Natural killer cell treated with Interleukin-12 subunit alpha and Interleukin-12 subunit beta and Interleukin-15 and Interleukin-18, amount 100 ng/mL, for 72 hours (primary cell): ENCODE data around the gene MRPL53. TPM values are rescaled to one million over a fixed set of nuclear protein-coding genes. Genes with fewer than 3 reads are reported as not detected.
"Not testable (repeated sequence)": the region's sequence is repeated elsewhere in the genome, so short reads cannot be mapped to it uniquely, and the experiment has no call there.

Experiments used
- ATAC-seq, 2 donors: fragments of 150-1000 bp; cut with Tn5 transposase in 1 of 2; sonication (Bioruptor Pico), chemical (Tn5 transposase) in 1 of 2; 2 replicates each; pipeline ENCODE4 v1.10.0; 2021
- DNase-seq: peaks from one replicate; pipeline ENCODE4 v3.0.0; 2022; ENCODE audit warnings: low spot score
- H3K27ac Mint-ChIP-seq, 2 donors: 1 replicate in 1 of 2; 2 replicates in 1 of 2; pipeline ENCODE4 v1.8.0; 2022; ENCODE audit warnings: mixed read lengths in 2 of 2, mild to moderate bottlenecking in 1 of 2, moderate library complexity in 1 of 2
- H3K27me3 Mint-ChIP-seq, 2 donors: 1 replicate in 1 of 2; 2 replicates in 1 of 2; pipeline ENCODE4 v1.8.0; 2022; ENCODE audit warnings: mixed read lengths in 2 of 2
- H3K36me3 Mint-ChIP-seq: one replicate; pipeline ENCODE4 v1.8.0; 2022; ENCODE audit warnings: mixed read lengths
- H3K4me1 Mint-ChIP-seq, 2 donors: 1 replicate in 1 of 2; 2 replicates in 1 of 2; pipeline ENCODE4 v1.8.0; 2022; ENCODE audit warnings: low read depth in 2 of 2, mixed read lengths in 2 of 2, mild to moderate bottlenecking in 1 of 2
- H3K4me3 Mint-ChIP-seq: one replicate; pipeline ENCODE4 v1.8.0; 2022; ENCODE audit warnings: mixed read lengths
- H3K9me3 Mint-ChIP-seq: 2 replicates; pipeline ENCODE4 v1.8.0; 2022; ENCODE audit warnings: mixed read lengths
- total RNA-seq, 2 donors: library from RNA; stranded (reverse); gene quantifications; one replicate each; pipeline ENCODE4 v1.2.3, GENCODE V29; 2022

The MRPL53 gene
- total RNA-seq, 2 donors from 2014 or later, result 94.5 to 111 TPM

DNA sequence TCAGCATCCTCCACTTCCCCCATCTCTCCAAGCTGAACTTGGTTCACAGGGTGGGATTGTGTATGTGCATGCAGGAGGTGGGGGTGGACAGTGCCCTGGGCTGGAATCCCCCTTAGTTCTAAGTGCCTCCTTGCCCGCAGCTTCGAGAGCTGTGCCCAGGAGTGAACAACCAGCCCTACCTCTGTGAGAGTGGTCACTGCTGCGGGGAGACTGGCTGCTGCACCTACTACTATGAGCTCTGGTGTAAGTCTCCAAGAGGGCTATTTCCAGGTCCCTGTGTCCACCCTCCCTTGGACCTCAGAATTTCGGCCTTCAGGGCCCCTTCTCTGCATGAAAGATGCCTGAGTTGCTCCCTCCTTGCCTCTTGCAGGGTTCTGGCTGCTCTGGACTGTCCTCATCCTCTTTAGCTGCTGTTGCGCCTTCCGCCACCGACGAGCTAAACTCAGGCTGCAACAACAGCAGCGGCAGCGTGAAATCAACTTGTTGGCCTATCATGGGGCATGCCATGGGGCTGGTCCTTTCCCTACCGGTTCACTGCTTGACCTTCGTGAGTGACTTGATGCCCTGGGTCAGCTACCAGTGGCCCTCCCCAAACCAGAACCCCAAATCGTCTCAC lies 12.9 kb downstream of the MRPL53 start:
- Mint-ChIP-seq H3K27ac (peak overlapping the region; percentile 91 to 98), H3K4me3 (peak overlapping the region; percentile 98), H3K4me1 (peaks cover 52 to 71% of the 10 kb centered on the region in 2 donors)
- not testable (repeated sequence) for H3K9me3 Mint-ChIP-seq, ATAC-seq, DNase-seq, H3K36me3 Mint-ChIP-seq, H3K27me3 Mint-ChIP-seq

- Mint-ChIP-seq H3K27me3 (no peaks in the 10 kb centered on the region), H3K4me3 (peak overlapping the region; percentile 98), H3K9me3 (no peaks in the 10 kb centered on the region), H3K4me1 (peaks cover 56 to 73% of the 10 kb centered on the region in 2 donors), H3K36me3 (peaks cover 5% of the 10 kb centered on the region), H3K27ac (peak overlapping the region; percentile 91 to 98)
- DNase-seq (no peak), ATAC-seq (no peak)
Measured at GRCh38 chr2:74458938-74459363, 13.5 kb downstream of the MRPL53 start.

GRCh38 chr2:74458132-74458937 lies 14.1 kb downstream of the MRPL53 start, which contains the start of gene WBP1:
Gene WBP1 (plus strand): TSS chr2:74458438. CDS start chr2:74458603, 165 bp downstream.
- Mint-ChIP-seq H3K4me1 (peaks cover 55 to 73% of the 10 kb centered on the region in 2 donors), H3K27me3 (no peaks in the 10 kb centered on the region), H3K36me3 (peaks cover 5% of the 10 kb centered on the region), H3K4me3 (peak within 1 kb of the TSS; percentile 98), H3K27ac (peak within 1 kb of the TSS; percentile 91 to 98), H3K9me3 (no peaks in the 10 kb centered on the region)
- ATAC-seq, result peak; percentile 92 to 94
- peak; percentile 100 for DNase-seq

GRCh38 chr2:74457549-74458131 lies 14.8 kb downstream of the MRPL53 start:
- Mint-ChIP-seq H3K27ac (peak overlapping the region; percentile 91 to 98), H3K4me1 (peaks cover 58 to 74% of the 10 kb centered on the region in 2 donors)

GRCh38 chr2:74457129-74457548 lies 15.3 kb downstream of the MRPL53 start:
- no peaks in the 10 kb centered on the region for H3K27me3 Mint-ChIP-seq
- peak overlapping the region; percentile 91 to 98 for H3K27ac Mint-ChIP-seq
- ATAC-seq, result no peak
- H3K4me1 Mint-ChIP-seq, result peaks cover 62 to 78% of the 10 kb centered on the region in 2 donors
- DNase-seq, result no peak
- peak overlapping the region; percentile 98 for H3K4me3 Mint-ChIP-seq
- H3K9me3 Mint-ChIP-seq, result no peaks in the 10 kb centered on the region
- H3K36me3 Mint-ChIP-seq, result peaks cover 5% of the 10 kb centered on the region

More at GRCh38 chr2:74457549-74458131, 14.8 kb downstream of the MRPL53 start:
- H3K36me3 Mint-ChIP-seq, result peaks cover 5% of the 10 kb centered on the region
- H3K27me3 Mint-ChIP-seq, result no peaks in the 10 kb centered on the region
- H3K4me3 Mint-ChIP-seq, result peak overlapping the region; percentile 98
- DNase-seq (peak; percentile 87), ATAC-seq (peak; percentile 51 to 61)
- no peaks in the 10 kb centered on the region for H3K9me3 Mint-ChIP-seq

GRCh38 chr2:74454654-74455511 lies 17.6 kb downstream of the MRPL53 start, which contains the start of gene INO80B:
Gene INO80B (plus strand): TSS chr2:74455087. CDS start chr2:74455117, 30 bp downstream.
- Mint-ChIP-seq H3K27ac (peak within 1 kb of the TSS; percentile 91 to 98), H3K4me1 (peaks cover 57 to 71% of the 10 kb centered on the region in 2 donors), H3K4me3 (peak within 1 kb of the TSS; percentile 98), H3K36me3 (peaks cover 5% of the 10 kb centered on the region), H3K27me3 (no peaks in the 10 kb centered on the region), H3K9me3 (no peaks in the 10 kb centered on the region)
- ATAC-seq (peak; percentile 69 to 80), DNase-seq (peak; percentile 97)

DNA sequence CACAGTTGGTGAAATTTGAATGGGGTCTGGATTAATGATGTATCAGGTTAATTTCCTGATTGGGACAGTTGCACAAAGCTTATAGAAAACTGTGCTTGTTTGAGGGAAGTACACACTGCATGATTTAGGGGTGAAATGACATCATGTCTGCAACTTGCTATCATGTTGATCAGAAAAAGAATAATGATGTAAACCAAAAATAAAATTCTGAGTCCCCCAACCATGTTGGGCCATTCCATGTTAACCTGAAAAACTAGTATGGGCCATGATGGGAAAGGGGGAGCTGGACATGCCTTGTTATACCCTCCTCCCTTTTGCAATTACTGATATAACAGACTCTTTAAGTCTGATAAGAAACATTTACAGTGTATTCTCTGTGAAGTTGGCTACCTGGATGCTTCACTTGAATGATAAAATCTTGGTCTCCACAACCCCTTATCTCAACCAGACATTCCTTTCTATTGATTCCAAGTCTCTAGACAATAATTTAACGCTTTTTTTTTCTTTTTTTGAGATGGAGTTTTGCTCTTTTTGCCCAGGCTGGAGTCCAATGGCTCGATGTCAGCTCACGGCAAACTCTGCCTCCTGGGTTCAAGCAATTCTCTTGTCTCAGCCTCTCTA lies 21.8 kb downstream of the MRPL53 start:
- H3K9me3 Mint-ChIP-seq, result no peaks in the 10 kb centered on the region
- peaks cover 25 to 31% of the 10 kb centered on the region in 2 donors for H3K4me1 Mint-ChIP-seq
- ATAC-seq, result no peak
- no peak overlapping the region for H3K4me3 Mint-ChIP-seq
- H3K27ac Mint-ChIP-seq, result peak overlapping the region; percentile 32 to 87
- no peaks in the 10 kb centered on the region for H3K36me3 Mint-ChIP-seq
- H3K27me3 Mint-ChIP-seq, result no peaks in the 10 kb centered on the region
- no peak for DNase-seq

DNA sequence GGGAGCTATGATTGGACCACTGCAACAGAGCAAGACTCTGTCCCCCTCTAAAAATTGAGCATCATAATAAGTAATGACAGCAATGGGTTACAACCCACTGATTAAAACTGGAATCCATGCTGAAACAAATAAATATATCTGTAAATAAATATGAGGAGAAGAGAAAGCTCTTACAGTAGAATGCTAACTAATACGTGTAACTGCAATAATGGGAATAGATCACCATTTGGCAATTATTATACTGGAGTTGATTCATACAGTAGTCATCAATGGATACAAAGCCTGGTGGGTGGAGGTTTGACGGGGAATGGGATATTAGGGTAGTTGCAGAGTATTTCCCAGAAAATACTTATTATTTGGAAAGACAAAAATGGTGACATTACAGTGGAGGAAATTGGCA lies 23.7 kb downstream of the MRPL53 start:
- ATAC-seq, result no peak
- no peaks in the 10 kb centered on the region for H3K36me3 Mint-ChIP-seq
- no peaks in the 10 kb centered on the region for H3K9me3 Mint-ChIP-seq
- DNase-seq, result no peak
- H3K27me3 Mint-ChIP-seq, result peaks cover 0 to 2% of the 10 kb centered on the region in 2 donors
- H3K4me1 Mint-ChIP-seq, result peaks cover 12 to 14% of the 10 kb centered on the region in 2 donors
- no peak overlapping the region for H3K27ac Mint-ChIP-seq
- H3K4me3 Mint-ChIP-seq, result no peak overlapping the region

- H3K27ac Mint-ChIP-seq, result no peak overlapping the region
- ATAC-seq (no peak), DNase-seq (no peak)
- H3K27me3 Mint-ChIP-seq, result peaks cover 0 to 2% of the 10 kb centered on the region in 2 donors
- H3K4me3 Mint-ChIP-seq, result no peak overlapping the region
- peaks cover 4 to 5% of the 10 kb centered on the region in 2 donors for H3K4me1 Mint-ChIP-seq
- no peaks in the 10 kb centered on the region for H3K36me3 Mint-ChIP-seq
- no peaks in the 10 kb centered on the region for H3K9me3 Mint-ChIP-seq
Measured at GRCh38 chr2:74447230-74447999, 25.1 kb downstream of the MRPL53 start.

GRCh38 chr2:74444498-74445318 lies 27.8 kb downstream of the MRPL53 start:
- Mint-ChIP-seq H3K27ac (no peak overlapping the region), H3K9me3 (no peaks in the 10 kb centered on the region), H3K4me3 (no peak overlapping the region), H3K36me3 (no peaks in the 10 kb centered on the region), H3K4me1 (peaks cover 5 to 13% of the 10 kb centered on the region in 2 donors), H3K27me3 (peaks cover 0 to 2% of the 10 kb centered on the region in 2 donors)
- DNase-seq (no peak), ATAC-seq (no peak)

GRCh38 chr2:74442483-74443297 lies 29.8 kb downstream of the MRPL53 start:
- H3K9me3 Mint-ChIP-seq, DNase-seq, H3K36me3 Mint-ChIP-seq, H3K27ac Mint-ChIP-seq, ATAC-seq, H3K27me3 Mint-ChIP-seq: not testable (repeated sequence)
- Mint-ChIP-seq H3K4me3 (peak overlapping the region; percentile 60), H3K4me1 (peaks cover 18 to 29% of the 10 kb centered on the region in 2 donors)
